GM21576 (cell line): ENCODE measurements around the gene MYOZ1.
"Not testable (repeated sequence)": the region's sequence is repeated elsewhere in the genome, so short reads cannot be mapped to it uniquely, and the experiment has no call there.

Source experiments
- ATAC-seq: cut with Tn5 transposase; IDR thresholded peaks from one replicate; pipeline ENCODE4 v1.9.1; 2021; ENCODE audit warnings: mild to moderate bottlenecking, moderate library complexity; ENCODE audit not compliant: unreplicated experiment

The MYOZ1 gene

DNA sequence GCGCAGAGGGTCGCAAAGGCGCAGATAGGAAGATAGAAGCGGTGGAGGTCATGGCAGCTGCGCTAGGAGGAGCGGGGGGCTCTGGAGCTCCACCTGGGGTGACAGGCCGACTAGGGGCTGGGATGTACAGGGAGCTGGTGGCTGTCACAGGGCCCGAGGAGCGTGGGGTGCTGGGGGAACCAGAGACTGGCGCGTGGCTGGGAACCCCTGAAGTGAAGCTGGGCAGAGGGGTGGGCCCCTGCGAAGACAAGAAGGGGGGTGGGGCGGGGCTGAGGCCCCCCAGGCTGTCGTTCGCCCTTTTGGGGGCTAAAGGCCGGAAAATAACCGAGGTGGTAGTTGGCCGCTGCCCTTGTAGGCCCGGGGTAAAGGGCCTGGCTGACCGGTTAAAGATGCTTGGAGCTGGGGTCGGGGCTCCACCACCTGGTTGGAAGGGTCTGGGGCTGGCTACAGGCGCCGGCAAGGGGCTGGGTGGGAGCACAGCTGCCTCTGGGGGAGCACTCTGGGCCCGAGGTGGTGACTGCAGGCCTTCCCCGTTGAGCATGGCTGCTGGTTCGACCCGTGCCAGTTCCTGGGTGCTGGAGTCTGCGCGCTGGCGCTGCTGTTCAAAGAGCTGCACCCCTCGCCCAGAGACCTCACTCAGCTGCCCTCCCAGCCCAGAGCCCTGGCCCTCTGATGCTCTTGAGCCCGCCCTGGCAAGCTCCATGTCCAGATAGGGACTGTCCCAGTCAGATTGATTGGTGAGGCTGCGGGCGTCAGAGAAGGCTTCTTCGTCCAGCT, 6.8 kb upstream of the MYOZ1 start:
- ATAC-seq = no peak

DNA sequence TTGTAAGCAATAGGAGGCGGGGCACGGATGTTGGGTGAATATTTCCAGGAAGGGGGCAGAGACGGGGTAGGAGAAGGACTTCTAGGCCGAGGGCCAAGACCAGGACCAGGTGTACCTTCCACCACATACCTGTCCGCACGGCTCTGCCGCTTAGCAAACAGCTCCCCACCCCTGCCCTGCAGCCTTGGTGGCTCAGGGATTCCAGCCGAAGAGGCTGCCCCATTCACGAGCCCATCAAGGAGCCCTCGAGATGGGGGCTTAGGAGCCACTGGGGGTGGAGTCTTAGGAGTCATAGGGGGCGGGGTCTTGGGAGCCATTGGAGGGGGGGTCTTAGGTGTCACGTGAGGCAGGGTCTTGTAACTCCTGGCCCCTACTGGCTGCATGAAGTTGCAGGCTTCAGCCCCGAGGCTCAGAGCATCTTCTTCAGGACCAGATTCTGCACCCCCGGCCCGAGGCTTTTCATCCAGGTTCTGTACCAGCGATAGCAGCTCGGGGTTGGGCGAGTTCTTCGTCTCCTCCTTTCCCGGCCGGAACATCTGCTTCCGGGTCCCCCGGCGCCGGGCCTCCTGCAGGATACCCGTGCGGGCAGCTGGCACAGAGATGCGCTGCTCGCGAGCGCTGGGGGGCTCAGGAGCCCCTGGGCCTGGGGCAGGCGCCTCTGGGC, 6.1 kb upstream of the MYOZ1 start:
- ATAC-seq = no peak

- ATAC-seq = no peak
Observed at GRCh38 chr10:73646598-73647041, 5.3 kb upstream of the MYOZ1 start.

DNA sequence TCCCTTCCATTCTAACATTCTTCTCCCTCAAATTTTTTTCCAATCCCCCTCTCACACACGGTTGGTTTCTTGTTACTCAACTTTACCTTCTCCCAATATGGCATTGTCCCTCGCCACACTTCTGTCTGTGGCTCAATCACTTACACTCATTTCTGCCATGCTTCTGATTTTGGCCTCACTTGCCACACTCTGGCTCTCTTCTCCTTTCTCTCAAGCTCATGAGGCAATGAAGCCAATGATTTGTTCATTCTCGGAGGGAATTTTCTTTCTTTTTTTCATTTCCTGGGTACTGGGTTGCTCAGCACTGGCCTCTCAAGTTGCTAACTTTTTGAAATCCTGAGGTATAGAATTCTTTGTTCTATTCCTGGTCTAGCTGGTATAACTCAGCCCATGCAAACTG, 4.0 kb upstream of the MYOZ1 start:
- no peak for ATAC-seq

DNA sequence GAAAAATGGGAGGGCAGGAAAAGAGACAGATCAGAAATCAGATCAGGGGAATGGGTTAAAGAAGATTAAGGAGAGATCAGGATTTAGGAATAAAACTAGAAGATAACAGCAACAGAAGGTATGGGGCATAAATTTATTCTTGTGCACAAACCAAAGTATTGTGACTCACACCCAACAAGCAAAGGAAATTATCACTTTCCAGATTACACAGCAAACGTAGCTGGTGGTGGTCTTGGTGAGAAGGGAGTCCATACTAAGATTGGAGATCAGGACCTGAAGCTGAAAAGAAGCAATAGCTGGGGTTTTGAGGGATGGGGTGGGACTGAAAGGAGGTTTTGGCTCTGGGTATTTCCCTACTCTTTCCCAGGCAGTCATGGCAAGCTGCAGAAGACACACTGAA, 3.5 kb upstream of the MYOZ1 start:
- no peak for ATAC-seq

DNA sequence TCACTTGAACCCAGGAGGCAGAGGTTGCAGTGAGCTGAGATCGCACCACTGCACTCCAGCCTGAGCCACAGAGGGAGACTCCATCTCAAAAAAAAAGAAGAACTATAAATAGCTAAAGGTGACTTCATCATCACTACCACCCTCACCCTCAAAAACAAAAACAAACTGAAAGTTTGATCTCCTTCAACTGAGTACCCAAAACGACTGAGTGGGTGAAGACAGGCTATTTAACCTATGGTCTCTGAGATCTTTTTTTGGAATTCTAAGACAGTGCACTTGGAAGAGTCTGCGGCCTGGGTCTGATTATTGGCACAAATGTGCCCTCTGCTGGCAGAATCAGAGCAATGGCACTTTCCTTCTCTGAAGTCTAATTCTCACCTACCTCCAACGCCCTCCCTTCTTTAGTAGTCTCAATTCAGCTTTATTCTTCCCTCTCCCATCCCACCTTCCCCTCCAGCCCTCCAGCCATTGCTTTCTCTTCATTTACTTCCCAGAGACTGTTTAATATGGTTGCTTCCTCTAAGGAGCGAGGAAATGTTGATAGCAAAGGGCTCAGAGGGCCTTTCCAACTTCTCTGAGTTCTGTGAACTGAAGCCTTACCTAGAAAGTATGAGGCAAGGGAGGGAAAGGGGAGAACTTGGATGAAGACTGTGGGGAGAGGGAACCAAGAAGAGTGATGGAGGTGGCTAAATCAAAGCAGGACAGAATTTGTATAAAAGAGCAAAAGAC, 2.9 kb upstream of the MYOZ1 start:
- ATAC-seq = no peak

DNA sequence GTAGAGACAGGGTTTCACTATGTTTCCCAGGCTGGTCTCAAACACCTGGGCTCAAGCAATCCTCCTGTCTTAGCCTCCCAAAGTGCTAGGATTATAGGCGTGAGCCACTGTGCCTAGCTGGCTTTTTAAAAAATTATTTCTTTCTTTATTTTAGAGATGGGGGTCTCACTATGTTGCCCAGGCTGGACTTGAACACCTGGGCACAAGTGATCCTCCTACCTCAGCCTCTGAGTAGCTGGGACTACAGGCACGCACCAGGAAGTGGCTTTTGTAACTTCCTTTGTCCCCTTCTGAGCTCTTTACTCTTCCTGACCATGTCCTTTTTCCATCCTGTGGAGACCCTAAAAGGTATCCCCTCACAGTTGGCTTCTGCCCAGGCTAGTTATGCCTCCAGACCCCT, 2.1 kb upstream of the MYOZ1 start:
- no peak for ATAC-seq

DNA sequence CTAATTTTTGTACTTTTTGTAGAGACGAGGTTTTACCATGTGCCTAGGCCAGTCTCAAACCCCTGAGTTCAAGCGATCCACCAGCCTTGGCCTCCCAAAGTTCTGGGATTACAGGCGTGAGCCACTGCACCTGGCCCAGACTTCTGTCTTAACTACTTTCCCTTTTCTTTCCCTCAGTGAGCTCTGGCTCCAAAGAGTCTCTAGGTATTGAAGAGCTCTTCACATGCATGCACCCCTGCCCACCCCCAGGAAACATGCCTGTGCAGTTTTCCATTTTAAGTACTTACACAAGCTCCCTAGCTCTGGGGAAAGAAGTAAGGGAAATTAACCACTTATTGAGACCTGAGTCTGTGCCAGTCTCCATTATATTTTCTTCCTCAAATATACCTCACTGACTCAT, 2.0 kb downstream of the MYOZ1 start:
- no peak for ATAC-seq

- no peak for ATAC-seq
Observed at GRCh38 chr10:73635781-73636180, 5.5 kb downstream of the MYOZ1 start.

DNA sequence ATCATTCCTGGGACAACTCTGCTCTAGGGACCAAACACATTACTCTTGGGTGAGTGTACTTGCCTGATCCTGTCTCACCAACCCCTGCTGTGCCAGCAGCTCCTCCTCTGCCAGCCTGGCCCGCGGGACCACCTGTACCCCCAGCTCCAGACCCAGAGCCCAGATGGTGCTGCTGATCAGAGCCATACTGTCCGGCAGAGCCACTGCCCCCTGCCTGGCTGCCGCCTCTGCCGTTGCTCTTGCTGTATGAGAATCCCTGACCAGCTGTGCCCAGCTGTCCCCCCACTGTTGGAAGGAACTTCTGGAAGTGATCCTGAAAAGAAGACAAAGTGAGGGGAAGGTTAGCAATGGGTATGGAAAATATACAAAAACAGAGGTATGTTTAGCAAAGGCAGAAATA, 6.9 kb downstream of the MYOZ1 start:
- ATAC-seq = no peak

DNA sequence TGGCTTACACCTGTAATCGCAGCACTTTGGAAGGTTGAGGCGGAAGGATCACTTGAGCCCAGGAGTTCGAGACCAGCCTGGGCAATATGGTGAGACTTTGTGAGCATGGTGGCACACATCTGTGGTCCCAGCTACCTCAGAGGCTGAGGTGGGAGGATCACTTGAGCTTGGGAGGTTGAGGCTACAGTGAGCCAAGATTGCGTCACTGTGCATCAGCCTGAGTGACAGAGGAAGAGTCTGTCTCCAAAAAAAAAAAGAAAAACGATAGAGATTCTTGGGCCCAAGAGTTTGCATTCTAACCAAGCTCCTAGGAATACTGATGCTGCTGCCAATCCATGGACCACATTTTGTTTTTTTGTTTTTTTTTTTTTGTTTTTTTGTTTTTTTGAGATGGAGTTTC, 12.1 kb downstream of the MYOZ1 start:
- ATAC-seq = no peak

GRCh38 chr10:73628405-73628804, 12.9 kb downstream of the MYOZ1 start:
- ATAC-seq = no peak

- no peak for ATAC-seq
Observed at GRCh38 chr10:73627300-73627699, 14.0 kb downstream of the MYOZ1 start.

- ATAC-seq = peak; percentile 96
Observed at GRCh38 chr10:73625884-73626752, 15.2 kb downstream of the MYOZ1 start.

- ATAC-seq = peak; percentile 16
Observed at GRCh38 chr10:73625004-73625883, 16.0 kb downstream of the MYOZ1 start.

DNA sequence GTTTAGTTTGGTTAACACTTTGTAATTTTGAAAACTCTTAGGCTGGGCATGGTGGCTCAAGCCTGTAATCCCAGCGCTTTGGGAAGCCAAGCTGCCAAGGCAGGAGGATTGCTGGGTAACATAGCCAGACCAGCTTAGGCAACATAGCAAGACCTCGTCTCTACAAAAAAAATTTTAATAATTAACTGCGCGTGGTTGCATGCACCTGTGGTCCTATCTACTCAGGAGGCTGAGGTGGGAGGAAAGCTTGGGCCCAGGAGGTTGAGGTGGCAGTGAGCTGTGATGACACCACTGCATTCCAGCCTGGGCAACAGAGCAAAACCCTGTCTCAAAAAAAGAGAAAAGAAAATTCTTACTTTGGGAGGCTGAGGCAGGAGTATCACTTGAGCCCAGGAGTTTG, 18.2 kb downstream of the MYOZ1 start:
- no peak for ATAC-seq

DNA sequence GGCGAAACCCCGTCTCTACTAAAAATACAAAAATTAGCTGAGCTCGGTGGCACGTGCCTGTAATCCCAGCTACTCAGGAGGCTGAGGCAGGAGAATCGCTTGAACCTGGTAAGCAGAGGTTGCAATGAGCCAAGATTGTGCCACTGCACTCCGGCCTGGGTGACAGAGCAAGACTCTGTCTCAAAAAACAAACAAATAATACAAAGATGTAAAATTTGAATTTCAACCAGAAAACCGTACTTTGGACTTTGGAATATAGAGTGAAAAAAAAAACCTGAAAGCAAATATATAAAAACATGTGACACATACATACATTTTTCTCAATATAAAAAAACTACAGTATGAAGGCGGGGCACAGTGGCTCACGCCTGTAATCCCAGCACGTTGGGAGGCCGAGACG, 20.3 kb downstream of the MYOZ1 start:
- not testable (repeated sequence) for ATAC-seq

- ATAC-seq = not testable (repeated sequence)
Observed at GRCh38 chr10:73617143-73617542, 24.1 kb downstream of the MYOZ1 start.

DNA sequence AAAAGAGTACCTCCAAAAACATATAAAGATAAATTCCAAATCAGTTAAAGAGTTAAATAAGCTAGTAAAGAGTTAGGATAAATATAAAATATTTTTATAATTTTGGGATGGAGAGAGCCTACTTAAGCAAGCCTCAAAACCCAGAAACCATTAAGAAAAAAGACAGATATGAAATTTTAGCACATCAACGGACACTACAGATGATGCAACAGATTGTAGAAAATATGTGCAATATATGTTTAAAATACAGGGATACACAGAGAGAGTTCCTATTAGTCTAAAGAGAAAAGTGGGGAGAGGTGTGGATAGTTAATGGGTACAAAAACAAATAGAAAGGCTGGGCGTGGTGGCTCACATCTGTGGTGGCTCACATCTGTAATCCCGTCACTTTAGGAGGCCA, 26.6 kb downstream of the MYOZ1 start:
- no peak for ATAC-seq

- no peak for ATAC-seq
Observed at GRCh38 chr10:73609116-73609515, 32.2 kb downstream of the MYOZ1 start.
